Stimulated activated naive CD4-positive, alpha-beta T cell treated with Interleukin-2 at 50 U/mL for 16 hours (primary cell): Measurements from ENCODE around the gene DNAI2.

Experiments used
- DNase-seq: peaks from one replicate; lab custom pipeline; 2025; lab: John Stamatoyannopoulos, UW

Gene DNAI2

GRCh38 chr17:74274060-74274708, at the start of gene DNAI2:
TSS of gene DNAI2 (plus strand) at chr17:74274234. CDS start at chr17:74281818, 7,584 bp downstream.
- DNase-seq: peak; percentile 23

GRCh38 chr17:74224959-74225725, 48.9 kb upstream of the DNAI2 start:
- DNase-seq: no peak

DNA sequence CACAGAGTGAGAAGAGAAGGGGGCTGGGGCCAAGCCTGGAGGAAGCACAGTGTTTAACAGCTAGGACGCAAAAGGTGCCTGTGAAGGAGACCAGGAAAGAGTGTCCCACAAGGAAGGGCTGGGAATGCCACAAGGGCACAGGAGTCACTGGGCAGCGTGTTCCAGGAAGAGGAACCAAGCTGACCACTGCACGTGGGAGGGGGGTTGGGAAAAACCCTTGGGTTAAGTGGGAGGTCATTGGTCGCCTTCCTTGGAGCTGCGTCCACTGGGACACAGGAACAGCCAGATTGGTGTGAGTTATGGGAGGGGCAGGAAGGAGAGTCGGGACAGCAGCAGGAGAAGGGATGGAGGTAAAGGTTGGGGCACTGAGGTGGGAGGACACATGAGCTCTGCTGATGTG, 47.8 kb upstream of the DNAI2 start:
- no peak for DNase-seq

- DNase-seq: no peak
Observed at GRCh38 chr17:74227271-74228080, 46.6 kb upstream of the DNAI2 start.

GRCh38 chr17:74228306-74228978, 45.6 kb upstream of the DNAI2 start:
- DNase-seq: no peak

DNA sequence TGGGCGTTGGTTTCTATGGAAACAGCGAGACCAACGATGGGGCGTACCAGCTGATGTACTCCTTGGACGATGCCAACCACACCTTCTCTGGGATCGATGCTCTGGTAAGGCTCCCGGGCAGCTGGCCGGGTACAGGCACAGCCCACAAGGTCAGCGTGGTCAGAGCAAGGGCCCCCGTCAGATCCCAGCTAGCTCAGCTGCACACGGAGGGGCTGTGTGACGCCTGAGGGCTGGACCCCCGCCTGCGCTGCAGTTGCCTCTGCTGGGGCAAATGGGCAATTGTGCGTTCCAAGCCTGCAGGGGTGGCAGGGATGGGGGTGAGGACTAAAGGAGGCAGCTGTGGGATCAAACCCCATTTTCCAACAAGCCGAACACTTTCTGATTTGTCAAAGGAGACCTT, 43.1 kb upstream of the DNAI2 start:
- no peak for DNase-seq

DNA sequence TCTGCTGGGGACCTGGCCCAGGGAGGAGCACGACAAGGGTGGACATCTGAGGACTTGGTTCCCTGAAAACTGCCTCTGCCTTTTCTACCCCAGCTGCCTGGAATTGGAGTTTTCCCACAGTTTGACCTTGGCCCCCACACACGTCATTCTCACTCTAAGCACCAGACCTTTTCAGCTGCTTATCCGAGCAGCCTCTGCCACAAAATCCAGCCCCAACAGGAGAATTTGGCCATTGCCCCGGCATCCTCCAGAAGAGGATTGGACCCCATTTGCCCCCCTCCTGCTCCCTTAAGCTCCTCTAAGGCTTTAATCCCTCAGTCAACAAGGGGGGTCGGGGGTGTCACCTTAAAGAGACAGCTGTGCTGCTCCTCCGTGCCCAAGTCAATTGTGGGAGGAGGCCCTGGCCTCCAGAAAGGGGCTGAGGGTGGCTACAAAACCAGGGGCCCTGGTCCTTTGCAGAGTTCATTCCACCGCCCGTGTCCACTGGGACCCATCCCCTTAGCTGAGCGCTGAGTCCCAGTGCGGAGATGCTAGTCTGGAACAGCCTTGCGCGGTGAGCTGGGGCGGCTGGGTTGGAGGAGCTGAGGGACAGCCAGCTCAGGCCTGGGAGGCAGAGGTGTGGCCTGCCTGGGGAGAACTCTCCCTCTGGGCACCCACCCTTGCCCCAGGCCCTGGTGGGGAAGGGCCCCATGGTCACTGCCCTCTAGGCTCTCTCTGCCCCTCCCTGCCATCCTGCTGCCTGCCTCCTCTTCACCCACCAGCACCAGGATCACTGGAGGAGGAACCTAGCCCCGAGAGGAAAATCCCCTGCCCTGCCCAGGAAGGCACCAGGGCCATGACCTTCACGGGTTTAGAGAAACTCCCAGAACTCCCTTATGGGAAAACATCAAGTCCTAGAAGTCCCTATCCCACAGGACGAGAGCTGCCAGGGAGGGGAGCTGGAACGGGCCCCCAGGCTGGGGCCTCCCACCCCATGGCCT, 41.8 kb upstream of the DNAI2 start:
- no peak for DNase-seq

DNA sequence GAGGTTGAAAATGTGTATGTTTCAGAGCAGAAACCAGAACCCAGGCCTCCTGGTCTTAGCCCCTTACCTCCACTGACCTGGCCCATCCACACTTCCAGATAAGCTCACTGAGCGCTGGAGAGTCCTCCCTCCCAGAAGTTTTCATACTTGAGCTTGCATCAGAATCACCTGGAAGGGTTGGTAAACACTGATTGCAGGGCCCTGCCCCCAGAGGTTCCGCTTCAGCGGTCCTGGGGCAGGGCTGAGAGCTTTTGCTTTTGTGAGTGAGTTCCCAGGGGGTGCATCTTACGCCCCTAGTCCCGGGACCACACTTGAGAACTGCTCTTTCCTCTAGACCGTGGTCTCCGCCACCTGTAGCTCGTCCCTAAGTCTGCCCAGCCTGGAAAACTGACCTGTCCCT, 40.1 kb upstream of the DNAI2 start:
- no peak for DNase-seq

- DNase-seq: no peak
Observed at GRCh38 chr17:74234486-74234885, 39.5 kb upstream of the DNAI2 start.

DNA sequence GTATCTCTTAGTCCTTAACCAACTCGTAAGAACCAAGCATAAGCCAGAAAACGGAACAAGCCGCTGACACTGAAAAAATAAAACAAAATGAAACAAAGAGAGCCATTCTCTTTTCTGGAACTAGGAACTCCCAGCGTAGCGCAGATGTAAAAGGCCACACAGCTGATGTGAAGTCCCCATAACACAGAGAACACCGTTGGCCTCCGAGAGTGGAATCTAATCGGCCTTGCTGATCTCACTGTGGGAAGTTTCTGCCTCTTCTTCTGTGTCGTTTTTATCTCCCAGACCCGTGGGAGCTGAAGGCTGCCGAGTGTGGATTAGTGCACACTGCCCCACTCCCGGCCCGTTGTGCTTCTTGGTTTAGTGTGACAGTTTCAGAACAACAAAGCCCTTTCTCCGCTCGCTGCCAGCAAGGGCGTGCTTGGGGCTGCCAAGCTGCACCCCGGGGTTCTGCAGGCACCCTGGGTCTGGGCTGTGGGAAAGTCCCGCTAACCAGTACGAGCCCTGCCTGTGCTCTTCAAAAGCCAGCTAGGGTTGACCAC, 38.9 kb upstream of the DNAI2 start:
- DNase-seq: no peak

GRCh38 chr17:74235911-74236371, 38.1 kb upstream of the DNAI2 start:
- no peak for DNase-seq

GRCh38 chr17:74237321-74237720, 36.7 kb upstream of the DNAI2 start:
- no peak for DNase-seq

DNA sequence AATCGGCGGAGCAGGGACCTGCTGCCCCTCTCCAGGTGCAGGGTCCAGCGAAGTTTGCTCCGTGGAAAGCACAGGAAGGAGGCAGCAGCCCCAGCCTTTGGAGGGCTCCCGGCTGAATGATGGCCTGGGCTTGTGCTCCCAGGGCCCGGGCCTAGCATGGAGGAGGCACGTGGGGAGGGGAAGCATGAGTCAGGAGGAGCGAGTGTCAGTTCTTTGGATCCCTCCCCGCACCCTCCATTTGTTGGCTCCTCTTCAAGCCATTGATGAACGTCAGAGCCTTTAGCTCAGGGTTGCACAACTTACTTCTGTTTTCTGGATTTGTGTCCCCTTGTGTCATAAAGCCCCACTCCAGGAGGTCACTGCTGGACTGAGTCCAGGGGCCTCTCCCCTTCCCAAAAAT, 34.9 kb upstream of the DNAI2 start:
- DNase-seq: no peak

- no peak for DNase-seq
Observed at GRCh38 chr17:74240618-74241205, 33.3 kb upstream of the DNAI2 start.

DNA sequence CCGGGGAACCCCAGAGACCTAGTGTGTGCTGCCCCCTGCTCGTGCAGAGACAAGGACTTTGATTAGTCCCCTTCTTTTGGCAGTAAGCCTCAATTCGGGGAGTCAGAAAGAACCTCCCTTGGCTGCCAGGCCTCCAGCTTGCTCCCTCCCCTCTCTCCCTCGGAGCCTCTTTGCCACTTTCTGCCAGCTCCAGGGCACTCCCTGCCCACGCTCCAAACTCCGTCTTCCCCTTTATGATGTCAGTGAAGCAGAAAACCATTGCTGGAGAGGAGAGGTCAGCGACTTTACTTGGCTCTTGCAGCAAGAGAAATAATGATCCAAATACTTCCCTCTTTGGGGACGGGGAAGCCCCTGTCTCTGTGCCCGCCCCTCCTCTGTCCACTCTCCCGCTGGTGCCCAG, 32.6 kb upstream of the DNAI2 start:
- no peak for DNase-seq

DNA sequence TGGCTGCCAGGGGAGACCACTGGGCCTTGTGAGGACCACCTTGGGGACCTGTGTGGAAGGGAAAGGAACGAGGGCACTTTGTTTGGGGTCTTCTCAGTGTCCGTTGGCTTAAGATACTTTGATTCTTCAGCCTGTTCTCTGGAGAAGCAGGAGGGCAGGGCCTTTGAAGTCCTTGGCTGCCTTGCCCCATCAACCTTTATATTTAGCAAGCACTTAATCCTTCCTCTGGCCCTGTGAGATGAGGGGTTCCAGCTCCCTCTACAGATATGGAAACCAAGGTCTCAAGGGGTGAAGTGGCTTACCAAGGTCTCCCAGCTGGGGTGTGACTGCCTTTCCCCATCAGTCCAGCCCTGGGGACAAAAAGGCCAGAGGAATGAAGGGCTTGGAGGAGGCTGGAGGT, 32.2 kb upstream of the DNAI2 start:
- DNase-seq: no peak

GRCh38 chr17:74243013-74243755, 30.9 kb upstream of the DNAI2 start:
- no peak for DNase-seq

GRCh38 chr17:74244128-74244527, 29.9 kb upstream of the DNAI2 start:
- DNase-seq: no peak

DNA sequence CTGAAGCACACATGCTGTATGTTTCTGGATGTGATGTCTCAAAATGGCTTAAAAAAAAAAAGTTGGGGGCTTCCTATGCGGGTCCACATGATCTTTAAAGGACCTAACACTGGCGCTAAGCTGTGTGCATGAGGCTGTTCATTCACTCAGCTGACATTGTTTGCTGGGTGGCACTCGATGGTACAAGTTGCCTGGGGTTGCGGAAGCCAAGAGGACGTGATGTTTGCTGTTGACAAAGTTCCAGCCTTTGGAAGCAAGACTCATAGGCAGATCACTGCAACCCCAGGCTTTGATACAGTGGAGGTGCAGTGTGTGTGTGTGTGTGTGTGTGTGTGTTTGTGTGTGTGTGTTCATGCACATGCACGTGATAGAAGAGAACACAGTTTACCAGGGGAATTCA, 29.5 kb upstream of the DNAI2 start:
- DNase-seq: no peak
